GM23338 (cell line): ENCODE data around the gene ZNF200. TPM values are rescaled to one million over a fixed set of nuclear protein-coding genes. Genes with fewer than 3 reads are reported as not detected.
"Not testable (repeated sequence)": the region's sequence is repeated elsewhere in the genome, so short reads cannot be mapped to it uniquely, and the experiment has no call there.

Experiments used
- ATAC-seq: fragments of 200-7000 bp; cut with Tn5 transposase; 3 replicates; pipeline ENCODE4 v1.9.1; 2020
- DNase-seq: peaks from one replicate; pipeline ENCODE4 v3.0.0-alpha.2; 2015; ENCODE audit warnings: low spot score
- H2AFZ ChIP-seq: fragments of 200-600 bp; sonication (generic); 2 replicates; pipeline ENCODE4 v1.8.0; 2016; ENCODE audit warnings: antibody characterized with exemption, mild to moderate bottlenecking, moderate library complexity
- H3F3A ChIP-seq: fragments of 200-600 bp; sonication (generic); replicated peaks from 2 replicates; pipeline ENCODE4 v1.8.0; 2017; ENCODE audit warnings: antibody characterized with exemption, mixed run types, low read depth
- H3K27ac ChIP-seq: fragments of 200-600 bp; sonication (generic); 2 replicates; pipeline ENCODE4 v1.6.1; 2016; ENCODE audit warnings: low read depth
- H3K27me3 ChIP-seq: fragments of 200-600 bp; sonication (generic); 2 replicates; pipeline ENCODE4 v1.8.0; 2016; ENCODE audit warnings: mild to moderate bottlenecking, mixed run types, moderate library complexity; ENCODE audit not compliant: insufficient read depth
- H3K36me3 ChIP-seq: fragments of 200-600 bp; sonication (generic); 2 replicates; pipeline ENCODE4 v1.8.0; 2016; ENCODE audit warnings: mild to moderate bottlenecking; ENCODE audit not compliant: insufficient read depth
- H3K4me1 ChIP-seq: fragments of 200-600 bp; sonication (generic); 2 replicates; pipeline ENCODE4 v1.8.0; 2016; ENCODE audit warnings: mild to moderate bottlenecking, moderate library complexity; ENCODE audit not compliant: insufficient read depth
- H3K4me2 ChIP-seq: fragments of 200-600 bp; sonication (generic); 2 replicates; pipeline ENCODE4 v1.7.1; 2017; ENCODE audit warnings: mixed run types
- H3K4me3 ChIP-seq: fragments of 200-600 bp; sonication (generic); 2 replicates; pipeline ENCODE4 v1.6.1; 2016; ENCODE audit warnings: mixed run types
- H3K79me2 ChIP-seq: fragments of 200-600 bp; sonication (generic); replicated peaks from 2 replicates; pipeline ENCODE4 v1.8.0; 2017; ENCODE audit warnings: mild to moderate bottlenecking; ENCODE audit not compliant: insufficient read depth
- H3K9me2 ChIP-seq: fragments of 200-600 bp; sonication (generic); 2 replicates; pipeline ENCODE4 v1.8.0; 2017; ENCODE audit not compliant: insufficient read depth
- H4K20me1 ChIP-seq: fragments of 200-600 bp; sonication (generic); replicated peaks from 2 replicates; pipeline ENCODE4 v1.8.0; 2017; ENCODE audit warnings: mild to moderate bottlenecking; ENCODE audit not compliant: insufficient read depth
- H3K27ac Mint-ChIP-seq: 2 replicates; pipeline ENCODE4 v1.8.0; 2020; ENCODE audit warnings: inconsistent platforms, mild to moderate bottlenecking, moderate library complexity, mixed read lengths
- H3K27me3 Mint-ChIP-seq: 3 replicates; pipeline ENCODE4 v1.8.0; 2022; ENCODE audit warnings: low read depth, mild to moderate bottlenecking, moderate library complexity, mixed read lengths, inconsistent platforms; ENCODE audit not compliant: insufficient read depth, poor library complexity
- H3K36me3 Mint-ChIP-seq: 3 replicates; pipeline ENCODE4 v1.8.0; 2021; ENCODE audit warnings: low read depth, mild to moderate bottlenecking, inconsistent platforms, moderate library complexity, mixed read lengths
- H3K4me1 Mint-ChIP-seq: 3 replicates; pipeline ENCODE4 v1.8.0; 2020; ENCODE audit warnings: mild to moderate bottlenecking, inconsistent platforms, mixed read lengths
- H3K4me3 Mint-ChIP-seq: 3 replicates; pipeline ENCODE4 v1.8.0; 2021; ENCODE audit warnings: moderate library complexity, mild to moderate bottlenecking, inconsistent platforms, mixed read lengths
- H3K9me3 Mint-ChIP-seq: 3 replicates; pipeline ENCODE4 v1.8.0; 2020; ENCODE audit warnings: moderate library complexity, mild to moderate bottlenecking, inconsistent platforms, mixed read lengths
- CREB1 ChIP-seq: fragments of 250-450 bp; sonication (Bioruptor Pico); IDR thresholded peaks from 2 replicates; pipeline ENCODE4 v1.5.0; 2020; ENCODE audit warnings: low read depth, mild to moderate bottlenecking, moderate library complexity
- EZH2 ChIP-seq: fragments of 200-600 bp; sonication (generic); IDR thresholded peaks from one replicate; pipeline ENCODE4 v1.8.0; 2017; ENCODE audit warnings: antibody characterized with exemption, mild to moderate bottlenecking, low read depth; ENCODE audit not compliant: unreplicated experiment
- polyA plus RNA-seq: library from polyadenylated mRNA; unstranded; fragments of >200 nt; fragmentation: Nextera tagmentation; extraction: Ambion mirVana; gene quantifications from 2 replicates; pipeline ENCODE4 v1.2.1, GENCODE V29; 2016
- total RNA-seq: library from RNA; depleted of rRNA; stranded (reverse); fragments of >200 nt; shearing (Covaris generic); gene quantifications from 2 replicates; pipeline ENCODE4 v1.2.3, GENCODE V29; 2014
- TF ChIP-seq, protein P1 (sequence below), 2 experiments: fragments of 200-600 bp in 1 of 2; sonication (generic) in 1 of 2; conservative IDR thresholded peaks; 2 replicates each; pipeline versions ENCODE4 v1.5.1 to v1.6.1; 2016 to 2017; ENCODE audit warnings: antibody characterized with exemption in 2 of 2, low read depth in 2 of 2, mild to moderate bottlenecking in 2 of 2, moderate library complexity in 1 of 2
- TF ChIP-seq, protein P2 (sequence below): IDR thresholded peaks from one replicate; pipeline ENCODE4 v1.6.1; 2018; ENCODE audit warnings: antibody characterized with exemption; ENCODE audit not compliant: unreplicated experiment

Gene ZNF200
- total and polyA plus RNA-seq, 2 experiments from 2014 or later = 9.2 to 9.7 TPM

DNA sequence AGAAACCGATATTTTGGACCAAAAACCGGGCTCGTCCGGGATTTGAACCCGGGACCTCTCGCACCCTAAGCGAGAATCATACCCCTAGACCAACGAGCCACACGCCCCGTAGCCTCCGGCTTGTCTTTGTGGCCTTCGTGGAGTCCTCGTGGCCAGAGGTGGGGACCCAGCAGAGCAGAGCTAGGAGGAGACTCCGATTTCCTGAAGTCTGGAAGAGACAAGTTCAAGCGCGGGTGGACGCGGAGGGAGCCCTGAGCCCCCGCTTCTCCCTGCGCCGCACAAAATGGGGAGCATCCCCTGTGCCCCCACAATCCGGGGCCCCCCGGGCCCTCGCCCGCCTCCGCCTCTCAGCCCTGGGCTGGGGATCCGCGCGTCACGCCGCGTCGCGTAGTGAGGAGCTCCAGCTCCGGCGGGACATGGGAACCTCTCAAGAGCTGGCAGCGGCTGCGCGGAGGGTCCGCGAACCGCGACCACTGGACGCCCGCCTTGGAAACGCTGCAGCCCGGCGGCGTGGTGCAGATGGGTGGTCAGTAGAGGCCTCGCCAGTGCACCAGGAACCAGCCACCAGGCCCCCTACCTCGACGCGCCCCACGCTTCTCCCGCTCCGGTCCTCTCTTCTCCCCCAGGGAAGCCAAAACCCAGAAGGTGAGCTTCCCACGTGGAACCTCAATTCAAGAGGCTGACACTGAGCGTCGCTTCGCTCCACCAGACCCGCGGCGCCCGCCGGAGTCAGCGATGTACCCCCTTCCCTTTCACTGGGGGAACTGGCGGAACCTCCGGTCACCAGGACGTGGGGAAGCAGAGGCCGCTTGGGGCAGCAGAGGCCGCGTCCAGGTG is 52.1 kb downstream of the ZNF200 start:
- TF ChIP-seq CREB1 = peak; percentile 52; the same call in 1 of the 2 replicates
- TF ChIP-seq, protein P1, sequence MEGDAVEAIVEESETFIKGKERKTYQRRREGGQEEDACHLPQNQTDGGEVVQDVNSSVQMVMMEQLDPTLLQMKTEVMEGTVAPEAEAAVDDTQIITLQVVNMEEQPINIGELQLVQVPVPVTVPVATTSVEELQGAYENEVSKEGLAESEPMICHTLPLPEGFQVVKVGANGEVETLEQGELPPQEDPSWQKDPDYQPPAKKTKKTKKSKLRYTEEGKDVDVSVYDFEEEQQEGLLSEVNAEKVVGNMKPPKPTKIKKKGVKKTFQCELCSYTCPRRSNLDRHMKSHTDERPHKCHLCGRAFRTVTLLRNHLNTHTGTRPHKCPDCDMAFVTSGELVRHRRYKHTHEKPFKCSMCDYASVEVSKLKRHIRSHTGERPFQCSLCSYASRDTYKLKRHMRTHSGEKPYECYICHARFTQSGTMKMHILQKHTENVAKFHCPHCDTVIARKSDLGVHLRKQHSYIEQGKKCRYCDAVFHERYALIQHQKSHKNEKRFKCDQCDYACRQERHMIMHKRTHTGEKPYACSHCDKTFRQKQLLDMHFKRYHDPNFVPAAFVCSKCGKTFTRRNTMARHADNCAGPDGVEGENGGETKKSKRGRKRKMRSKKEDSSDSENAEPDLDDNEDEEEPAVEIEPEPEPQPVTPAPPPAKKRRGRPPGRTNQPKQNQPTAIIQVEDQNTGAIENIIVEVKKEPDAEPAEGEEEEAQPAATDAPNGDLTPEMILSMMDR (conservative IDR thresholded peaks at IDR 0.05; ENCODE audit: low read depth in 2 of 2) = peak; percentile 44 to 54
- peak; percentile 29 for TF ChIP-seq EZH2
- TF ChIP-seq, protein P2, sequence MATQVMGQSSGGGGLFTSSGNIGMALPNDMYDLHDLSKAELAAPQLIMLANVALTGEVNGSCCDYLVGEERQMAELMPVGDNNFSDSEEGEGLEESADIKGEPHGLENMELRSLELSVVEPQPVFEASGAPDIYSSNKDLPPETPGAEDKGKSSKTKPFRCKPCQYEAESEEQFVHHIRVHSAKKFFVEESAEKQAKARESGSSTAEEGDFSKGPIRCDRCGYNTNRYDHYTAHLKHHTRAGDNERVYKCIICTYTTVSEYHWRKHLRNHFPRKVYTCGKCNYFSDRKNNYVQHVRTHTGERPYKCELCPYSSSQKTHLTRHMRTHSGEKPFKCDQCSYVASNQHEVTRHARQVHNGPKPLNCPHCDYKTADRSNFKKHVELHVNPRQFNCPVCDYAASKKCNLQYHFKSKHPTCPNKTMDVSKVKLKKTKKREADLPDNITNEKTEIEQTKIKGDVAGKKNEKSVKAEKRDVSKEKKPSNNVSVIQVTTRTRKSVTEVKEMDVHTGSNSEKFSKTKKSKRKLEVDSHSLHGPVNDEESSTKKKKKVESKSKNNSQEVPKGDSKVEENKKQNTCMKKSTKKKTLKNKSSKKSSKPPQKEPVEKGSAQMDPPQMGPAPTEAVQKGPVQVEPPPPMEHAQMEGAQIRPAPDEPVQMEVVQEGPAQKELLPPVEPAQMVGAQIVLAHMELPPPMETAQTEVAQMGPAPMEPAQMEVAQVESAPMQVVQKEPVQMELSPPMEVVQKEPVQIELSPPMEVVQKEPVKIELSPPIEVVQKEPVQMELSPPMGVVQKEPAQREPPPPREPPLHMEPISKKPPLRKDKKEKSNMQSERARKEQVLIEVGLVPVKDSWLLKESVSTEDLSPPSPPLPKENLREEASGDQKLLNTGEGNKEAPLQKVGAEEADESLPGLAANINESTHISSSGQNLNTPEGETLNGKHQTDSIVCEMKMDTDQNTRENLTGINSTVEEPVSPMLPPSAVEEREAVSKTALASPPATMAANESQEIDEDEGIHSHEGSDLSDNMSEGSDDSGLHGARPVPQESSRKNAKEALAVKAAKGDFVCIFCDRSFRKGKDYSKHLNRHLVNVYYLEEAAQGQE = no peak
- no peaks in the 10 kb centered on the region for H3K36me3 ChIP-seq
- H3K27ac Mint-ChIP-seq = peak overlapping the region; percentile 88
- peaks cover 12% of the 10 kb centered on the region for H3K4me1 Mint-ChIP-seq
- H3K4me2 ChIP-seq = peak overlapping the region; percentile 87
- H3K4me3 Mint-ChIP-seq = peak overlapping the region; percentile 95
- no peak overlapping the region for H3K27ac ChIP-seq
- H2AFZ ChIP-seq = peak overlapping the region; percentile 95
- H3K36me3 Mint-ChIP-seq = peaks cover 7% of the 10 kb centered on the region; the same call in 2 of the 3 replicates
- H3K27me3 ChIP-seq = peaks cover 26% of the 10 kb centered on the region
- 0 out of 2 replicates have a peak, but pooled peaks cover 17% of the 10 kb centered on the region for H3F3A ChIP-seq
- H3K79me2 ChIP-seq = no peaks in the 10 kb centered on the region
- H3K27me3 Mint-ChIP-seq = peaks cover 53% of the 10 kb centered on the region
- peaks cover 15% of the 10 kb centered on the region for H3K9me3 Mint-ChIP-seq
- H3K4me1 ChIP-seq = peaks cover 5% of the 10 kb centered on the region
- DNase-seq (peak; percentile 77), ATAC-seq (peak; percentile 44)
- H3K9me2 ChIP-seq = no peaks in the 10 kb centered on the region
- H3K4me3 ChIP-seq = peak overlapping the region; percentile 94
- no peaks in the 10 kb centered on the region for H4K20me1 ChIP-seq

DNA sequence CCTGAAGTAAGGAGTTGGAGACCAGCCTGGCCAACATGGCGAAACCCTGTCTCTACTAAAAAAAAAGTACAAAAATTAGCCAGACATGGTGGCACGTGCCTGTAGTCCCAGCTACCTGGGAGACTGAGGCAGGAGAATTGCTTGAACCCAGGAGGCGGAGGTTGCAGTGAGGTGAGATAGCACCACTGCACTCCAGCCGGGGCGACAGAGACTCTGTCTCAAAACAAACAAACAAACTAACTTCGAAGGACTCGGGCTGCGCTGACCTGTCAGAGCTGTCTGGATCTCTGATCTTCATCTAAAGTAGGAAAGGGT is 52.7 kb downstream of the ZNF200 start:
- H3K4me3 ChIP-seq = peak overlapping the region; percentile 94; the same call in 1 of the 2 replicates
- H3K27ac Mint-ChIP-seq = peak overlapping the region; percentile 88; the same call in 1 of the 2 replicates
- peaks cover 26% of the 10 kb centered on the region for H3K27me3 ChIP-seq
- peaks cover 14% of the 10 kb centered on the region for H3K9me3 Mint-ChIP-seq
- H3K36me3 Mint-ChIP-seq, H3K36me3 ChIP-seq, H2AFZ ChIP-seq, DNase-seq, H4K20me1 ChIP-seq, H3K4me2 ChIP-seq, H3K4me1 ChIP-seq, H3K9me2 ChIP-seq, H3K27ac ChIP-seq, H3K79me2 ChIP-seq, ATAC-seq: not testable (repeated sequence)
- peak overlapping the region; percentile 95 for H3K4me3 Mint-ChIP-seq
- 0 out of 2 replicates have a peak, but pooled peaks cover 20% of the 10 kb centered on the region for H3F3A ChIP-seq
- H3K27me3 Mint-ChIP-seq = peaks cover 49% of the 10 kb centered on the region
- H3K4me1 Mint-ChIP-seq = peaks cover 10% of the 10 kb centered on the region
